NCI-H2081 (cell line): ENCODE data around the gene AGPAT1.
A peak's percentile ranks its signal among the peaks of the same experiment; 100 is the strongest.
"Not testable (repeated sequence)": the region's sequence is repeated elsewhere in the genome, so short reads cannot be mapped to it uniquely, and the experiment has no call there.

Experiments used
- DNase-seq, 2 experiments: peaks; one replicate each; lab custom pipeline; 2025; lab: John Stamatoyannopoulos, UW

AGPAT1 gene

DNA sequence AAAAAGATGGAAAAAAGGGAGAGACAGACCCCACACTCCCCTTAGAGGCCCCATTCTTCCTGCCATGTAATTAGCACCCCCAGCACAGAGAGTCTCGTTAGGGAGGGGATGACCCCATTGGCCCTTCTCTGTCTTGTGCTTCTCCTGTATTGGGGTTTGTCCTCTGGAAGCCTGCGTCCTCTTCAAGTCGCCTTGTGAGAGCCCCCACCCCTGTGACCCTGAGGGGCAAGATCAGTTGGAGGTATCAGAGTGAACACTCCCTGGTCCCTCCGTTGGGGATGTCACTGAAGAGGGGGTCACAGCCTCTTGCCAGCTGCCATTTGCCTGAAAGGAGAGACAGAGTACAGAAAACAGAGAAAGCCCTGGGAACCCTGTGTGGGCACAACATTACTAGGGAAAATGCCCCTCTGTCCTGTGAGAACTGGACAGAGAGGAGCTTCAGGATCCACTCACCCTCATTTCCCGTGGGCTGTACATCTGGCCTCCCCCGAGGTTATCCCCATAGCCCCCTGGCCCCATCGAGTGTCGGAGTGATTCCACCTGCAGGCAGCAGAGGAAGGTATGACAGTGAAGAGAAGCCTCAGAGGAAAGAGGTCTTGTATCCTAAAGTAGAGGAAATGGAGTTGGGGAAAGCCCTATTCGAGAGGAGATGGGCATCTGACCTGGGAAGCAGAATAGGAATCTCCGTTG lies 10.4 kb upstream of the AGPAT1 start:
- DNase-seq, result not testable (repeated sequence)

DNA sequence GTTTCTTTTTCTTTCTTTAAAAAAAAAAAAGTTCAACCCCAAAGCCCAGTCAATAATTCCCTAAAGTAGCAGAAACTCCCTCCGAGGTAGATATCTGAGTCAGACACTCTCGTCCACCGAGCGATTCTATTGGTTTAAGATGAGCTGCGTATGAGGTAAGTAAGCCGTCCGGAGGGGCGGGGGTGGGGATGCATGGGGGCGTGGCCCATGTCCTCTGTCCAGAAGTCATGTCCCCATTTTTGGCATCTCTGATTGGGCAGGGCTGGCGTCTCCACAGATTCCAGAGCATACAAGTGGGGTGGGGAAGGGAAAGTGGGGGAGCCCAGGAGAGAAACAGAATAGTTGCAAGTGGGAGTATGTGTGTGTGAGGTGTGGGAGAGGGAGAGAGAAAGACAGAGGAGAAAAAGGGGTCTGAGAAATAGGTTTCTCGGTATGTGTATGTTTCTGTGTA lies 9.8 kb upstream of the AGPAT1 start:
- DNase-seq, result not testable (repeated sequence)

DNA sequence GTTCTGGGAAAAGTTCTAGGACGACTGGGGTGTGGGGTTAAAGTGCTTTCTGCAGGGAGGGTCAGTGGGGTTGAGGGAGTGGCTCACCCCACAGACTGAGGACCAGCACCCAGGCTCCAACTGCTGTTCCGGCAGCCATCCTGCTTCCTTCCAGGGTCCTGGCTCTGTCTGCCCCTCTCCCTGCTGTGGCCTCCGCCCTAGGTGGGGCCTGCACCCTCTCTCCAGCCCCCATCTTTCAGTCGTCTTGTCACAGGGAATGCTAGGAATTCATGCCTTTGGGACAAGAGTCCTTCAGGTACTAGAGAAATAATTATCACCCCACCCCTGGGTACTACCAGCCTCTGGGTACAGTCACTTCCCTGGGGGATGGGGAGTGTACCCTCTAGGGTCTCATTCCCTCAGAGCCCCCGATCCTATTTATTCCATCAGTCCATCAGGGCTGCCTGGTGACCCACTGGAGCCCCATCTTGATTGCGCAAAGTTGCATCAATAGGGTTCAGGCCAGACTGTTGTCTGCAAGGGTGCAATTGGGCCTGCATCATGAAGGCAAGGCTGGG lies 8.3 kb upstream of the AGPAT1 start, which contains the start of gene AGER:
AGER (minus strand) TSS at position 170 of the 557 bp plus-strand sequence; CDS start at position 139, 31 bp downstream.
- no peak for DNase-seq

DNA sequence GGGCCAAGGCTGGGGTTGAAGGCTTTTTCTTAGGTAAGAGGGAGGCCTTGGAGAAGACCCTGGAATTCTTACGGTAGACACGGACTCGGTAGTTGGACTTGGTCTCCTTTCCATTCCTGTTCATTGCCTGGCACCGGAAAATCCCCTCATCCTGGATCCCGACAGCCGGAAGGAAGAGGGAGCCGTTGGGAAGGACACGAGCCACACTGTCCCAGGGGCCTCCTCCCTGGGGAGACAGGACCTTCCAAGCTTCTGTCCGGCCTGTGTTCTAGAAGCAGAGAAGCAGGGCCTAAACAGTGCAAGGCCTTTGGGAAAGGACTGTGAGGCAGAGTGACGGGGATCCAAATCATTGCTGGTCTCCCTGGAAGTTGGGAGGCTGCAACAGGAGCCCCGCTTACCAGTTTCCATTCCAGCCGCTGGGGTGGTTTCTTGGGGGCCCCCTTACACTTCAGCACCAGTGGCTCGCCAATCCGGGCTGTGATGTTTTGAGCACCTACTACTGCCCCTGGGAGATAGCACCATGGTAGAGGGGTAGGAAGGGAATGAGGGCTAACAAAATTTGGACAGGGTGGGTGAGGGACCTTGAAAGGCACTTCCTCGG lies 7.7 kb upstream of the AGPAT1 start:
- no peak for DNase-seq

DNA sequence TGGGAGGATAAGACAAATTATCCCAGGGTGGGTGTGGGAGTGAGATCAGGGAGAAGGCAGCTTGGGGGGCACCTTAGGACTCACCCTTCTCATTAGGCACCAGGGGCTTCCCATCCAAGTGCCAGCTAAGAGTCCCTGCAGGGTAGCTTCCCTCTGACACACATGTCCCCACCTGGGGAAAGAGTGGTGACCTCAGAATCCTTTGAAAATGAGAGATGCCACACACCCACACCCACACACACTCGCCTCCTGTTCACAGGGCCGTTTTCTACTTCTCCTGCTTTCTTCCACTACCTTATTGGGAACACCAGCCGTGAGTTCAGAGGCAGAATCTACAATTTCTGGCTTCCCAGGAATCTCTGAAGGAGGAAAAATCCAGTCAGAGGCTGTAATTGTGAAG lies 7.1 kb upstream of the AGPAT1 start:
- no peak for DNase-seq

DNA sequence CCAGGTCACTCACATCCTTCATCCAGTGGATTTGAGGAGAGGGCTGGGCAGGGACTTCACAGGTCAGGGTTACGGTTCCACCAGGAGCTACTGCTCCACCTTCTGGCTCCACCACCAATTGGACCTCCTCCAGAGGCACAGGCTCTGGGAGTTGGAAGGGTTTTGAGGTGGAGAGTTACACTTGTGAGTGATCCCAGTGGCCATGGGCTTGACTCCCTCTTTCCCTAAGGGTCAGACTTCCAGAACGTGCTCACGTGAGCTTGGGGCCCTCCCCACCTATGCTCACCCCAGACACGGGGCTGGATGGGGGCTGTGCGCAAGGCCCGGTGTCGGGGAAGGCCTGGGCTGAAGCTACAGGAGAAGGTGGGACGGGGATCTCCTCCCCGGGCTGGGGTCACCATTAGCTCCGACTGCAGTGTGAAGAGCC lies 6.7 kb upstream of the AGPAT1 start:
- DNase-seq, result no peak

DNA sequence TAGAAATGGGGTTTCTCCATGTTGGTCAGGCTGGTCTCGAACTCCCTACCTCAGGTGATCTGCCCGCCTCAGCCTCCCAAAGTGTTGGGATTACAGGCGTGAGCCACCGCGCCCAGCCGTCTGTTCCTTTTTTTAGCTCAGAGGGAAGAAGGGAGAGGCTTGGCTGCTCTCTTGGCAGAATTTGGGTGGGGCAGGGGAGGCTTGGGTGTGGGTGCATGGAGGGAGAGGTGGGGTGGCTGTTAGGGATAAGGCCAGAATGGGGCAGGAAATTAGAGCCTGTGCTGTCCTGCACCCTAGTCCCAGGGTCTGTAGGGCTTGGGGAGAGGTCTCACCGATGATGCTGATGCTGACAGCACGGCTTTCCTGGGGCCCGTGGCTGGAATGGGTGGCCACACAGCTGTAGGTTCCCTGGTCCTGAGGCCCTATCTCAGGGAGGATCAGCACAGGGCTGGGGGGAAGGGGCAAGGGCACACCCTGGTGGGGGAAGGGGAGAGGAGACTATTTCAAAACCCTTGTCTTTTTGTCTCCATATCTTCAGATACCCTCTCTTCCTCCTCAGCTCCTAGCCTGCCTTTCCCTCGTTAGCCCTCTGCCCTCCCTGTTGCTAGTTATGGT lies 6.1 kb upstream of the AGPAT1 start:
- no peak for DNase-seq

DNA sequence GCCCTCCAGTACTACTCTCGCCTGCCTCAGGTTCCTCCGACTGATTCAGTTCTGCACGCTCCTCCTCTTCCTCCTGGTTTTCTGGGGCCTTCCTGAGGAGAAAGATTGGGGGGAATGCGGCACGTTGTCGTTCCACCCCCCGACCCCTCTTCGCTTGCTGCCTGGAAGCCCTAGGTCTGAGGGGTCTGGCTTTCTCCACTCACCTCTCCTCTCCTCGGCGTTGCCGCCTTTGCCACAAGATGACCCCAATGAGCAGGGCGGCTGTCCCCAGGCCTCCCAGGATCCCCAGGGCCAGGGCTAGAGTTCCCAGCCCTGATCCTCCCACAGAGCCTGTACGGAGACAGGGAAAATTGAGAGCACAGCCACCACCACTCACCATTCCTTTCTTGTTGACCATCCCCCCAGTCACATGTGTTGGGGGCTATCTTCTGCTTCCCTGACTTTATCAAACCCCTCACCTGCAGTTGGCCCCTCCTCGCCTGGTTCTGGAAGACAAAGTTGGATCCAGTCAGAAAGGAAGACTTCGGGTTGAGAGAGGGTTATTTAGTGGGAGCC lies 5.3 kb upstream of the AGPAT1 start:
- DNase-seq, result no peak

DNA sequence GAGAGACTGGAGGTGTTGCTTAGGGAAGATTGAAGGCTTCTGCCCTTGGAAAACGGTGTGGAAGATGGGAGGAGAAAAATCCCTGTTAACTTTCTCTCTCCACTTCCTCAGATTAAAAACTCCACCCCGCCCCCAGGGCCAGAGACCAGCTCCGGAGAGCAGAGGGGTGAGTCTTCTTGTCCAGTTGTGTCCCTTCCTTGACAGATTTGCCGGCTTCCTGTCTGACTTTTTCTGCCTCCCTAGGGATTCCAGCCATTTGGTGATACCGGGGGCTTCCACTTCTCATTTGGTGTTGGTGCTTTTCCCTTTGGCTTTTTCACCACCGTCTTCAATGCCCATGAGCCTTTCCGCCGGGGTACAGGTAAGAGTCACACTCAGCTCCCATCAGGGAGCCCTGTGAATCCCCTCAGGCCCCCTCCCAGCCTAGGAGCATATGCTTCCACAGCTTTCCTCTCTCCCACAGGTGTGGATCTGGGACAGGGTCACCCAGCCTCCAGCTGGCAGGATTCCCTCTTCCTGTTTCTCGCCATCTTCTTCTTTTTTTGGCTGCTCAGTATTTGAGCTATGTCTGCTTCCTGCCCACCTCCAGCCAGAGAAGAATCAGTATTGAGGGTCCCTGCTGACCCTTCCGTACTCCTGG lies 4.0 kb upstream of the AGPAT1 start:
- no peak for DNase-seq

DNA sequence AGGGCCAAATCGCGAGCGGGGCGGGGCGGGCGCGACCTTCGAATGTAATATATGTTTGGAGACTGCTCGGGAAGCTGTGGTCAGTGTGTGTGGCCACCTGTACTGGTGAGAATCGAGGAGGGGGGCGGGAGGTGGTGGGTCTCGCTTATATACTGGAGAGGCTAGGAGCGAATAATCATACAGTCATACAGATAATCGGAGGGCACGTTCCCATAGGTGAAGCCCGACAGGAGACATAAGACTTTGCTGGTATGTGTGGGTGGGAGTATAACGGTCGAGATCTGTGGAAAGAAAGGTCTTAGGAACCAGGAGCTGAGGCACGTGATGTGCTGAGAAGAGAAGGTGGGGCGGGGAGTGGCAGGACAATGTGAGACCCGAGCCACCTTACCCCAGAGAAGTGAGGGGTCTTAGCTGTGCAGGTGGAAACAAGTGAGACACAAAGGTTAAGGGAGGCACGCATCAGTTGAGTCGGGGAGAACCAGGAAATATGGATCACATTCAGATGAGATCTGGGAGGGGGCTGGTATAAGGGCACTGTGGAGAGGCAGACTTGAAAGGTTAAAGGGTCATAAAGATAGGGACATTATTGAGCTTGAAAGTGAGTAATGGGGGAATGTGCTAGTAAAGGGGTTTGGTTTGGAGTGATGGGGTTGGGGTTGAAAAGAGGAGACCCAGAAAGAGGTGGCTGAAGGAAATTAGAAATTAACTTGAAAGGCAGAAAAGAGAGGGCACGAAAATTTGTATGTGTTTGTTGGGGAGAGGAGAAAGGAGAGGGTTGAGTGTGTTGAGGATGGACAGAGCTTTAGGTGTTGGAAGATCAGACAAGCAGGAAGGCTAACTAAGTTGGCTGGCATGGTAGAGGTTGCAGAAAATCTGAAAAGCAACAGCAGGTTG lies 2.9 kb upstream of the AGPAT1 start:
- DNase-seq, result no peak

DNA sequence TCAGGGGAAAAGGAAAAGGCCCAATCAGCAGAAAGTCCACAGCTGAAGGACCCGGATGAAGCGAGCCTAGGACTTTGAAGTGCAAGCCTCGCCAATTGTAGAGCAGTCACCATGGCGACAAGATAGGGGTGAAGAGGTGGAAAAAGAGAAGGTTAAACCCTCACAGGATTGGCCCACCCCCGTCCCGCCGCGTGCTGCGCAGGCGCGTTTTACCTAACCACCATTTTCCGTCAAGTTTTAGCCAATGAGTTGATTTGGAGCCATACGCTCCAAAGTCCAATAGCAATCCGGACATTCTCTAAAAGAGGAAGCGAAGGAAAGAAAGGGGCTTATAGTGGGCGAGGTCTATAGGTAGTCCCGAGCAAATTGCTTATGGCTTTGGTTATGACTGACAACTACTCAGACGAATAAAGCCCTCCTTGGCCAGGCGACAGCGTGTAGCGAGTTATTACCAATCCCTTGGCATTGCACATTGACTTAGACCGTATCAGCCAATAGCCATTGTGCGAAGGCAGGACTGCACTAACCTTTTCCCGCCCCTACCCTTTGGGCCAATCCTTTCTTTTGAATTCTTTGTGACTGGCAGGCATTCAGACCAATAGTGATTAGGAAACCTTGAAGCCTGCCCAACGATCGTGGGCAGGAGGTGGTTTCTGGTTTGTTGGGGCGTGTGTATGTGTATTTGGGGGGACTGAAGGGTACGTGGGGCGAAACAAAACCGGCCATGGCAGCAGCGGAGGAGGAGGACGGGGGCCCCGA lies 2.1 kb upstream of the AGPAT1 start, which contains the start of gene RNF5:
RNF5 (plus strand) TSS at position 618 of the 759 bp plus-strand sequence; CDS start at position 725, 107 bp downstream.
- DNase-seq, result peak; percentile 99 to 100

DNA sequence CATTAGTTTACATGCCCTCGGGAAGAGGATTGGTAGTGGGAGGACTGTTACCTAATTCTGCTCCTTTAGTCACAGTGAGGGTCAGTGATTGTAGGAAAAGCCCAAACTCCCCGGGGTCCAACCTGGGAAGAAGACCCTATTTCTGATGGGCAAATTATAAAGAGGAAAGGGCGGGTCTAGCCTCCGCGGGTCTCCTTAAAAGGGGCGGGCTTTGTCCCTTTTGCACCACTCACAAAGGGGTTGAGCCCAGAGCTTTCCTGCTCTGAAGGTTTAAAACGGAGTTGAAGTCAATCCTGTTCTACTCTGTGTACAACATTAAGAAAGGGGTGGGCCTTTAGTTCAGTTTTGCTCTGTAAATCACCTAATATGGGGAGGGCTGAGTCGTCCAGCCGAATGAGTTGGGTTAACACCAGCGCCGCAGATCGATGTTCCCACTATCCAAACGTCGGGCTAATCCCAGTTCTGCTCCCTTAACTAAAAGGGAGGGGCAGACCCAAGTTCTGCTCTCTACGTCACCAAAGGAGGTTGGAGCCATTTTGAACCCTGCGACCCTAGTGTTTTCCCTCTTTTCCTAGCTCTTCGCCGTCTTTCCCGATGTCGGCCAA lies 1.4 kb upstream of the AGPAT1 start:
- DNase-seq, result peak; percentile 65 to 78

DNA sequence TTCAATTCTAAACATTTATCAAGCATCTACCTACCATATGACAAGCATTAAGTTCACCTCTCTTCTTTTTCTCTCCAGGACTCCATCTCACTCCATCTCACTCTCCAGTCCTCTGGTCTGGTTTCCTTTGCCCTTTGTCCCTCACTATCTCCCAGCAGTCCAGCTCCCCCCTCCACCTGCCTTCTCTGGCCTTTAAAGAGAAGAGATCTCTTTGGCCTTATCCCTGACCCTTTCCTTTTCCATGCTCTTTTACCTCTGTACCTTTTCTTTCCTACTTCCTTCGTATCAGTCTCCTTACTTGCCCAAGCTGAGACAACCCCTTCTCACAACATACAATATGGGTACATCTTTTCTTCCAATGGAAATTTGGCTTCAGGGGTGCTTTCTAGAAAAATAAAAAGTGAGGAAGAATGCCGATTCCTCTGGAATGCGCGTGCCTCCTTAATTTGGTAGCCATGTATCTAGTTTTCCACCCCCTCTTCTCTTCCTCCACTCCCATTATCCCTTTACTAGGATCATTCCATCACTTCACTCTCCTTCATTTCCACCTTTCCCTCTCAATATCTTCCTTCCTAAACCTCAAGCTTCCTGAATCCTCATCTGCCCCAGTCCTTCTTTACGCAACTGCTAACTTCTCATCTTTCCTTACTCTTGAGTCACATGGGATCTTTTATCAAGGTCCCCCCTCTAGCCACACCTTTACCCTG lies 745 bp upstream of the AGPAT1 start:
- DNase-seq, result no peak

DNA sequence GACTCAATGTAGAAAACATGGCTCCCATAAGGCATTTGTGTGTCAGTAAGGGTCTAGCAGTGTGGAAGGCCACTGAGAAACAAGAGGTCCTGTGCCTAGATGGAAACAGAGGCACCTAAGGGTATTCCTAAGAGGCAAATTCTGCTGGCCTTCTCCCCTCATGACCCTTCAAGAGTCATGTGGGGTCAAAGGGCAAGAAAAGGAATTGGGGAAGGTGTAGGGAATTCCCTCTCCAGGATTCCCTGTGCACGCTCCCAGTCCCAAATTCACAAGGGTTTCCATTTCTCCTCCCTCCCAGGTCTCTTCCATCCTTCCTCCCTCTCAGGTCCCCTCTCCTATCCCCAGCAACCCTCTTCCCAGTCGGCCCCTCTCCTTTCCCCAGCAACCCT lies 568 bp downstream of the AGPAT1 start:
- DNase-seq, result no peak

DNA sequence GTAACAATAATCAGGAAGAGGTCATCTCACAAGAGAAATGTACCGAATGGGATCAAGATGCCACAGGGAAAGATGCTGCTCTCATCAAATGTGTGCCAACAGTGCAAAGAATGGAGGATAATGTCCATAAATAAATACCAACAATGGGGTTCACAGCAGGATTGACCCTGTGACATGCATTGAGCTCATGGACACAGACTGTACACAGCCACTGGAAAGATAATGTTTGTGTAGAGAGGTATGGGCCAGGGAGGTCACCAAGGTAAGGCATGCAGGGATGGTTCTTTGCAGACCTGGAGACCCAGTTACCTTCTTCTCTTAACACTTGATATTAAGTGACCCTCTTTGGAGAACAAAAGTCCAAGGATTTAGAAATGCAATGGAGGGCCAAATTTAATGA lies 1.5 kb downstream of the AGPAT1 start:
- no peak for DNase-seq

DNA sequence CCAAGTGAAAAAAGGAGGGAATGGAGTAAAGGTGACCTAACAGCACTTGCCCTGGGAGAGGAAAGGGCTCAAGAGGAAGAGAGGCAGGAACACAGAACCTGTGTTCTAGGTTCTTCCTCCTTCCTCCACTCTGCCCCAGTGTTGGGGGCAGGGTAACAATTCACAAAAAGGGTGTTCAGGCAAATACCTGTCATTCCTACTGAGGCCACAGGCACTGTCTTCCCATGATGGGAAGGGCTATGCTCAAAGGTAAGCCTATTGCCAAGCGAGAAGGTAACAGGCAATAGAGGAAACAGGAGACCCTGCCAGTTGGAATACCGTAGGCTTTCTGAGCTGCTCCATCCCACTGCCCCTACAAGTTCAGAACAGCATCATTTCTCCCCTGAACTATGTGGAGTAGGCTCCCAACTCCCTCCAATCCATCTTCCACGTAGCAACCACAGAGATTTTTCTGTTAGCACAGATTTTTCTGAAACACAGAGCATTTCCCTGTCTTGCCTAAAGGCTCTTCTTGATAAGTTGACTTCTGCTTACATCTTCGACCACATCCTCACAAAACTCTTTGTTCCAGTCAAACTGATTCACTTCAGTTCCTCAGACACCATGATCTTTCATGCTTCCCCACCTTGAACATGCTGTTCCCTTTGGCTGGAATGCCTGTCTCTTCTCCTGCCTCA lies 2.7 kb downstream of the AGPAT1 start:
- DNase-seq, result no peak

DNA sequence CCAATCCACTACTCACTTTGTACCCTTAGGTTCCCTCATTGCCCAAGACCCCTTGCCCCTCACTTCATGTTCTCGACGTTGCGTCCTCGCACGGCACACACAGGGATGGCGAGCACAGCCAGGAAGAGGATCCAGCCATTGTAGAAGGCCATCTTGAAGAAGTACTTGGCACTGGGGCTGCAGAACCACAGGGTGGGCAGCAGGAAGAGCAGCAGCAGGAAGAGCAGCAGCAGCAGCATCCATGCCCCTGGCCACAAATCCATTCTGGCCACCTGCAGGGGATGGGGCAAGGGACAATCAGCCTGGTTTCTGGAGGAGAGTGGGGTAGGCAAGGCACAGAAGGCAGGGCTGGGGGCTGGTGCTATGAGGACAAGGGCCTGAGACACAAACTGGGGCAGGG lies 4.7 kb downstream of the AGPAT1 start:
- no peak for DNase-seq

DNA sequence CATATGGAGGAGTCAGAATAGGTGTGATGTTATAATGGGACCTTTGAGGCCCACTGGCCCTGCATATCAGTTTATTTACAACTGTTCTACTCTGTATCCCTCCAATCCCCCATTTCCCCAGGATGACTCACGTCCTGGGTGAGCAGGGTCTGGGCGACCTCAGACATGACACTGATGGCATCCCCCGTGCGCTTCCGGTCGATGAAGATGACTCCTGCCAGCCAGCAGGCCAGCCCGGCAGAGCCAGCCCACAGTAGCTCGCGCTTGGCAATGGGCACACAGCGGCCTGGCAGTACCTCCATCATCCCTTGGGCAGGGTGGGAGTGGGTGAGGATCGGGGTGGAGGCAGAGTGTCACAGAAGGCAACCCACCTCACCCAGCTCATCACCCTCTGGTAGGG lies 5.6 kb downstream of the AGPAT1 start:
- DNase-seq, result no peak
